AG04450 (cell line): ENCODE measurements around the gene TMEM219. TPM values are rescaled to one million over a fixed set of nuclear protein-coding genes. Genes with fewer than 3 reads are reported as not detected.

Experiments
- CTCF ChIA-PET: fragments of 300-600, 350-600 bp; formaldehyde crosslinking; extraction: SDS; loops from one replicate; lab custom pipeline; 2022; ENCODE audit warnings: antibody characterized with exemption, inconsistent platforms; lab: Charles Lee
- POLR2A ChIA-PET: fragments of 350-600 bp; formaldehyde crosslinking; extraction: SDS; loops from one replicate; lab custom pipeline; 2021; ENCODE audit warnings: antibody characterized with exemption, inconsistent platforms; lab: Yijun Ruan, JAX
- DNase-seq: peaks from one replicate; pipeline ENCODE4 v3.0.0-alpha.2; 2011; ENCODE audit warnings: low read depth, low spot score
- H3K27ac ChIP-seq: one replicate; pipeline ENCODE4 v1.5.1; 2012; ENCODE audit warnings: low read depth, low read length, control low read depth
- H3K27me3 ChIP-seq: one replicate; pipeline ENCODE4 v1.6.0; 2012; ENCODE audit warnings: low read length; ENCODE audit not compliant: control insufficient read depth, insufficient read depth
- H3K4me3 ChIP-seq: 2 replicates; pipeline ENCODE4 v1.5.1; 2011; ENCODE audit warnings: mild to moderate bottlenecking, low read depth, low read length, control low read depth
- H3K9me3 ChIP-seq: 2 replicates; pipeline ENCODE4 v1.5.1; 2012; ENCODE audit warnings: low read length; ENCODE audit not compliant: control insufficient read depth, insufficient read depth
- CTCF ChIP-seq: IDR thresholded peaks from 2 replicates; pipeline ENCODE4 v1.5.1; 2011; ENCODE audit warnings: low read depth, low read length, control low read depth, inconsistent platforms
- polyA minus RNA-seq: library from RNA; depleted of rRNA, polyadenylated mRNA; stranded (reverse); fragments of >200 nt; gene quantifications from 2 replicates; pipeline ENCODE4 v1.2.3, GENCODE V29; 2011; rRNA and poly(A)+ RNA removed
- polyA plus RNA-seq: library from polyadenylated mRNA; depleted of rRNA; stranded (reverse); fragments of >200 nt; gene quantifications from 2 replicates; pipeline ENCODE4 v1.2.3, GENCODE V29; 2011; rRNA removed

The TMEM219 gene, protein sequence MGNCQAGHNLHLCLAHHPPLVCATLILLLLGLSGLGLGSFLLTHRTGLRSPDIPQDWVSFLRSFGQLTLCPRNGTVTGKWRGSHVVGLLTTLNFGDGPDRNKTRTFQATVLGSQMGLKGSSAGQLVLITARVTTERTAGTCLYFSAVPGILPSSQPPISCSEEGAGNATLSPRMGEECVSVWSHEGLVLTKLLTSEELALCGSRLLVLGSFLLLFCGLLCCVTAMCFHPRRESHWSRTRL
- polyA plus RNA-seq = 88.6 and 107 TPM in 2 replicates
- 59.3 and 76.3 TPM in 2 replicates for polyA minus RNA-seq

DNA sequence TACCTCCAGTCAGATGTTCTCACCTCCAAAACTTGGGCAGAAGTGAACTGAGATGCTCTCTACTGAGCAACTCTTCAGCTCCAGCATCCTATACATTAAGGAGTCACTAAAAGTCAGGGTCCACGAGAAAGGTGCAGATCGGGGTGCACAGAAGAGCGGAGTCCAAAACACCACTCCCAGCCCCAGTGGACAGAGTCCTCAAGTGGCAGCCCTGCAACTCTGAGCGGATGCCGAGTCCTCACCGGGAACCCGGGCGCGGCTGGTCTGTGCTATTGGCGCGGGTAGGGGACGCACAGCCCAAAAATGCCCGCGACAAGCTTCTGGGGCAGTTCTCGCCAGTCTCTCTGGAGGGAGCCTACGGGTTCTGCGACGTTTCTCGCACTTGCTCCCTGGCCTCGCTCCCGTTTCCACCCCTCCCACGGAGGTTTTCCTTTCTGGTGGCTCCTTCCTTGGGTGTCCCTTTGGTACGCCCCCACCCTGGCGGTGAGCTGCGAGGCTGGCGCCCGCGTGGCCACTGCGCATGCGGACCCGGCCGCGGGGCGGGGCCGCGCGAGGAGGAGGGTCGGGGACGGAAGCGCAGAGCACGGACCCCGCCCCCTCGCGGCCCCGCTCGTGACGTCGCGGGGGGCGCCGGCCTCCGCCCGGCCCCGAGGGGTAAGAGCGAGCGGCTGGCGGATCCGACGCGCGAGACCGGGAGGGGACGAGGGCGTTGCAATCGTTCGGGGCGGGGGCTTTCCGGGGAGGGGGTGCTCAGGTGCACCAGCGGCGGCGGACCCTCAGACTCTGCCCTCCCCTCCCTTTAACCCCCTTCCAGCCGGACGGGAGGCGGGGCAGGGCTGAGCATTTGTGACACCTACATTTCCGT, at the start of gene TMEM219:
Gene TMEM219 (plus strand): TSS at position 601 of the 865 bp plus-strand sequence. CDS start 1,065 bp downstream, outside the sequence.
- no peaks in the 10 kb centered on the region for H3K9me3 ChIP-seq
- TF ChIP-seq CTCF = peak; percentile 48
- peak; percentile 54 for DNase-seq

GRCh38 chr16:29912087-29912486, 49.8 kb upstream of the TMEM219 start:
- TF ChIP-seq CTCF = no peak
- ChIA-PET POLR2A (interaction anchor here (0.5 to 1.2 kb wide), 2 partner anchors 15 to 267 kb away, joined by 3 to 4 read pairs; partner anchors contain the start of gene KCTD13), CTCF (no interaction called here)
- H3K4me3 ChIP-seq = no peak overlapping the region
- no peak overlapping the region for H3K27ac ChIP-seq
- no peaks in the 10 kb centered on the region for H3K27me3 ChIP-seq
- no peak for DNase-seq
- no peaks in the 10 kb centered on the region; the same call in 1 of the 2 replicates for H3K9me3 ChIP-seq

More for the DNA sequence above, at the start of gene TMEM219:
- peak within 1 kb of the TSS; percentile 57 for H3K27ac ChIP-seq
- ChIA-PET POLR2A (interaction anchor here (0.7 to 2.2 kb wide), 6 partner anchors 10 to 61 kb away, joined by 3 to 17 read pairs (median 4); partner anchors contain the start of genes KCTD13 and TAOK2), CTCF (interaction anchor here (0.9 to 2.2 kb wide), 4 partner anchors 11 to 113 kb away, joined by 5 to 13 read pairs (median 10); partner anchors contain the start of gene TAOK2)
- H3K27me3 ChIP-seq = no peaks in the 10 kb centered on the region
- H3K4me3 ChIP-seq = peak within 1 kb of the TSS; percentile 77

DNA sequence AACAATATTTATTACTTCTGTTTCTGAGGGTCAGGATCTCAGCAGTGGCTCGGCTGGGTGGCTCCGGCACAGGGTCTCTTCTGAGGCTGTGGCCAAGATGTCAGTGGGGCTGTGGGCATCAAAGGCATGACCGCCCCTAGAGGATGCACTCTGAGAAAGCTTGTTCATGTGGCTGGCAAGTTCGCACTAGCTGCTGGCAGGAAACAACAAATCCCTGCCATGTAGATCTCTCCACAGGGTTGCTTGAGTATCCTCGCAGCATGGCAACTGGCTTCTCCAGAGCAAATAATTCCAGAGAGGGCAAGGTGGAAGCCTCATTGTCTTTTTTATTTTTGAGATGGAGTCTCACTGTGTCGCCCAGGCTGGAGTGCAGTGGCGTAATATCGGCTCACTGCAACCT, 48.4 kb upstream of the TMEM219 start:
- ChIA-PET POLR2A (interaction anchor here (1.4 kb wide), 1 partner anchor 14 kb away, joined by 4 read pairs; the partner anchor contains the start of gene SEZ6L2), CTCF (no interaction called here)
- H3K27me3 ChIP-seq = no peaks in the 10 kb centered on the region

GRCh38 chr16:29915590-29916247, 46.2 kb upstream of the TMEM219 start:
- Histone ChIP-seq H3K4me3 (no peak overlapping the region), H3K9me3 (no peaks in the 10 kb centered on the region; the same call in 1 of the 2 replicates), H3K27me3 (no peaks in the 10 kb centered on the region), H3K27ac (no peak overlapping the region)
- no peak for DNase-seq
- POLR2A ChIA-PET = interaction anchor here (1.5 kb wide), 1 partner anchor 11 kb away, joined by 4 read pairs; the partner anchor contains the start of gene KCTD13
- no peak for TF ChIP-seq CTCF
- CTCF ChIA-PET = interaction anchor here (0.6 kb wide), 1 partner anchor 55 kb away, joined by 4 read pairs; no protein-coding TSS in a partner anchor

More for the DNA sequence above, 48.4 kb upstream of the TMEM219 start:
- Histone ChIP-seq H3K9me3 (no peaks in the 10 kb centered on the region; the same call in 1 of the 2 replicates), H3K27ac (no peak overlapping the region), H3K4me3 (no peak overlapping the region)
- TF ChIP-seq CTCF = no peak
- DNase-seq = no peak
